OCI-LY7 (cell line): ENCODE data around the gene PHACTR3.

Experiments
- CTCF ChIP-seq: fragments of 200-600 bp; sonication (generic); conservative IDR thresholded peaks from 2 replicates; pipeline ENCODE4 v1.5.1; 2014; ENCODE audit warnings: mild to moderate bottlenecking, antibody characterized with exemption, low read length, moderate library complexity, mixed read lengths
- EZH2phosphoT487 ChIP-seq: fragments of 200-600 bp; sonication (generic); IDR thresholded peaks from 2 replicates; pipeline ENCODE4 v1.6.1; 2018; ENCODE audit warnings: low read depth, borderline replicate concordance, mild to moderate bottlenecking, mixed run types, antibody characterized with exemption, low read length, moderate library complexity, mixed read lengths

- TF ChIP-seq CTCF (no peak), EZH2phosphoT487 (no peak)
Measured at GRCh38 chr20:59585714-59586409, 18.5 kb upstream of the PHACTR3 start.
